GM12892 (cell line): Measurements from ENCODE around the gene VDAC1.

Experiments
- POLR2A ChIP-seq: IDR thresholded peaks from 2 replicates; pipeline ENCODE4 v1.6.1; 2011; ENCODE audit warnings: low read depth, low read length, control low read depth
- POLR2AphosphoS5 ChIP-seq: IDR thresholded peaks from 2 replicates; pipeline ENCODE4 v1.6.1; 2011; ENCODE audit warnings: low read depth, low read length, control low read depth
- TAF1 ChIP-seq: IDR thresholded peaks from 2 replicates; pipeline ENCODE4 v1.6.1; 2011; ENCODE audit warnings: low read depth, mild to moderate bottlenecking, control low read depth, low read length, borderline replicate concordance

DNA sequence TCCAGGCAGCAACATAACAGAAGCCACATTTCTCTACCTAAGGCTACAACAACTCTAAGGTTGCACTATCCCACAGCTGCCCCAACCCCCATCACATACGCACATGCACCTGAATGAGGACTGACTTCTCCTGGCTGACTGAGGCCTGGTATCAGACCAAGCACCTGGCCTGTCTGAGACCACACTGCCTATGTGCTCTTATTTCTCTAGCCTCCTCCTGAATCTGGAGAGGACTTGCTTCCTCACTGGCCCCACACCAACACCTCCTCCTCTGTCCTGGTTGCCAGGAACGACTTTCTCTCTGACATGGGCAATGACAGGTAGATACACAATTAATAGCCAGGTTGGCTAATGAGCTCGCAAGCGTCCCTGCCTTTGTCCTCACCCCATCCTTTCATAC, 14.9 kb upstream of the VDAC1 start:
- TF ChIP-seq TAF1 (no peak), POLR2A (no peak), POLR2AphosphoS5 (no peak)
